GM12878 (cell line): ENCODE measurements around the gene ANKRD13B. TPM values are rescaled to one million over a fixed set of nuclear protein-coding genes. Genes with fewer than 3 reads are reported as not detected.

Experiments
- BACH1 ChIP-seq: fragments of 450-650 bp; IDR thresholded peaks from 2 replicates; pipeline ENCODE4 v1.6.1; 2017; ENCODE audit warnings: mild to moderate bottlenecking, borderline replicate concordance
- CREB1 ChIP-seq: IDR thresholded peaks from 2 replicates; pipeline ENCODE4 v1.6.1; 2012; ENCODE audit warnings: low read depth, mild to moderate bottlenecking, inconsistent platforms
- CREM ChIP-seq: IDR thresholded peaks from 2 replicates; pipeline ENCODE4 v1.6.1; 2014; ENCODE audit warnings: antibody characterized with exemption, low read depth
- CTCF ChIP-seq, 3 experiments: IDR thresholded peaks in 2 of 3; conservative IDR thresholded peaks in 1 of 3; 2 replicates each; pipeline ENCODE4 v1.5.1; 2011; ENCODE audit warnings: low read depth in 3 of 3, low read length in 3 of 3, mild to moderate bottlenecking in 3 of 3, control low read depth in 2 of 3, moderate library complexity in 2 of 3, inconsistent platforms in 1 of 3, mixed read lengths in 1 of 3; ENCODE audit not compliant: control insufficient read depth in 2 of 3, insufficient read depth in 1 of 3; ENCODE audit errors: extremely low read depth in 1 of 3
- GATAD2B ChIP-seq: fragments of 450-650 bp; conservative IDR thresholded peaks from 2 replicates; pipeline ENCODE4 v1.6.1; 2017; ENCODE audit warnings: low read depth, mild to moderate bottlenecking, moderate library complexity
- HDGF ChIP-seq: fragments of 450-650 bp; IDR thresholded peaks from 2 replicates; pipeline ENCODE4 v1.6.1; 2016; ENCODE audit warnings: antibody characterized with exemption
- LARP7 ChIP-seq: fragments of 450-650 bp; IDR thresholded peaks from 2 replicates; pipeline ENCODE4 v1.6.1; 2017; ENCODE audit warnings: mild to moderate bottlenecking
- MAX ChIP-seq: IDR thresholded peaks from 2 replicates; pipeline ENCODE4 v1.6.1; 2012; ENCODE audit warnings: low read depth, low read length, improper control_type of control experiment
- MEF2A ChIP-seq: IDR thresholded peaks from 2 replicates; pipeline ENCODE4 v1.6.1; 2011; ENCODE audit warnings: low read depth, mild to moderate bottlenecking, low read length, moderate library complexity; ENCODE audit not compliant: insufficient read depth
- MLLT1 ChIP-seq: fragments of 450-650 bp; IDR thresholded peaks from 2 replicates; pipeline ENCODE4 v1.6.1; 2016; ENCODE audit warnings: mild to moderate bottlenecking
- NFXL1 ChIP-seq: fragments of 450-650 bp; IDR thresholded peaks from 2 replicates; pipeline ENCODE4 v1.6.1; 2017; ENCODE audit warnings: antibody characterized with exemption, mild to moderate bottlenecking, borderline replicate concordance
- PAX8 ChIP-seq: fragments of 450-650 bp; IDR thresholded peaks from 2 replicates; pipeline ENCODE4 v1.6.1; 2017; ENCODE audit warnings: mild to moderate bottlenecking, moderate library complexity
- PKNOX1 ChIP-seq: fragments of 450-650 bp; IDR thresholded peaks from 2 replicates; pipeline ENCODE4 v1.6.1; 2016; ENCODE audit warnings: mild to moderate bottlenecking
- RAD21 ChIP-seq: IDR thresholded peaks from 2 replicates; pipeline ENCODE4 v1.6.1; 2011; ENCODE audit warnings: mild to moderate bottlenecking, low read depth, low read length, moderate library complexity; ENCODE audit not compliant: insufficient read depth
- RELA ChIP-seq: fragments of 450-650 bp; IDR thresholded peaks from 2 replicates; pipeline ENCODE4 v1.8.0; 2014; ENCODE audit warnings: borderline replicate concordance; ENCODE audit not compliant: partially characterized antibody
- RUNX3 ChIP-seq: IDR thresholded peaks from 2 replicates; pipeline ENCODE4 v1.6.1; 2012; ENCODE audit warnings: low read length, inconsistent platforms
- SMAD1 ChIP-seq: fragments of 450-650 bp; IDR thresholded peaks from 2 replicates; pipeline ENCODE4 v1.6.1; 2018; ENCODE audit warnings: mild to moderate bottlenecking, low read depth; ENCODE audit not compliant: partially characterized antibody
- SUZ12 ChIP-seq: fragments of 200-600 bp; sonication (generic); IDR thresholded peaks from one replicate; pipeline ENCODE4 v1.6.1; 2018; ENCODE audit warnings: antibody characterized with exemption, mild to moderate bottlenecking; ENCODE audit not compliant: unreplicated experiment
- ZBTB4 ChIP-seq: fragments of 450-650 bp; formaldehyde crosslinking; IDR thresholded peaks from 2 replicates; pipeline ENCODE4 v1.4.0; 2022; ENCODE audit warnings: mild to moderate bottlenecking, moderate library complexity
- polyA plus RNA-seq, 11 experiments: library from polyadenylated mRNA; depleted of rRNA in 4 of 11; unstranded in 6 of 11; stranded (reverse) in 5 of 11; fragments of >200 nt; fragmentation: Nextera tagmentation in 4 of 11; fragmentation: Illumina TruSeq in 1 of 11; extraction: Ambion mirVana in 4 of 11; extraction: Trizol in 1 of 11; gene quantifications; 1 replicate in 1 of 11; 2 replicates in 10 of 11; pipeline versions ENCODE4 v1.2.1 to v1.2.3, GENCODE V29; 2011 to 2016; ENCODE audit warnings: inconsistent platforms in 2 of 11, missing spikeins in 2 of 11, low read depth in 1 of 11
- total RNA-seq, 4 experiments: library from RNA; depleted of rRNA in 3 of 4; stranded (reverse); fragments of >200 nt in 3 of 4; fragmentation: Illumina TruSeq in 1 of 4; extraction: Trizol in 1 of 4; gene quantifications; 2 replicates each; pipeline versions ENCODE4 v1.2.1 to v1.2.3, GENCODE V29; 2013 to 2021

Gene ANKRD13B
- total and polyA plus RNA-seq, 10 of the 15 experiments (the other 5 are each of a cell fraction or from before 2014, with no cell fraction given), result 0.18 to 15.0 (median 2.8) TPM

- TF ChIP-seq CTCF (IDR thresholded peaks at IDR 0.05 in 2 of 3, conservative IDR thresholded peaks at IDR 0.05 in 1 of 3; ENCODE audit: control insufficient read depth in 2 of 3, extremely low read depth in 1 of 3, insufficient read depth in 1 of 3, low read depth in 3 of 3, low read length in 3 of 3) (peak in 2 of 3 experiments; percentile 24 to 29; a peak in 4 of 6 replicates), RUNX3 (peak; percentile 45; the same call in 1 of the 2 replicates), SMAD1 (no peak), RAD21 (no peak), PKNOX1 (peak; percentile 15; the same call in 1 of the 2 replicates), PAX8 (no peak), LARP7 (0 out of 2 replicates have a peak, but pooled peaks have one; percentile 13), NFXL1 (no peak), GATAD2B (peak; percentile 26), ZBTB4 (CRISPR knock-in tag) (no peak), CREB1 (no peak), MAX (no peak), SUZ12 (no peak), RELA (no peak), CREM (0 out of 2 replicates have a peak, but pooled peaks have one; percentile 14), MLLT1 (peak; percentile 81), HDGF (peak; percentile 55; the same call in 1 of the 2 replicates), BACH1 (peak; percentile 21; the same call in 1 of the 2 replicates), MEF2A (no peak)
These were observed 27.1 kb upstream of the ANKRD13B start (continued) for GRCh38 chr17:29565643-29566472.
